GM18861 (cell line): Measurements from ENCODE around the gene COL11A2.

Source experiments
- ATAC-seq: cut with Tn5 transposase; IDR thresholded peaks from one replicate; pipeline ENCODE4 v1.9.1; 2021; ENCODE audit not compliant: unreplicated experiment

Gene COL11A2

GRCh38 chr6:33206864-33207551 is 14.7 kb upstream of the COL11A2 start:
- no peak for ATAC-seq

DNA sequence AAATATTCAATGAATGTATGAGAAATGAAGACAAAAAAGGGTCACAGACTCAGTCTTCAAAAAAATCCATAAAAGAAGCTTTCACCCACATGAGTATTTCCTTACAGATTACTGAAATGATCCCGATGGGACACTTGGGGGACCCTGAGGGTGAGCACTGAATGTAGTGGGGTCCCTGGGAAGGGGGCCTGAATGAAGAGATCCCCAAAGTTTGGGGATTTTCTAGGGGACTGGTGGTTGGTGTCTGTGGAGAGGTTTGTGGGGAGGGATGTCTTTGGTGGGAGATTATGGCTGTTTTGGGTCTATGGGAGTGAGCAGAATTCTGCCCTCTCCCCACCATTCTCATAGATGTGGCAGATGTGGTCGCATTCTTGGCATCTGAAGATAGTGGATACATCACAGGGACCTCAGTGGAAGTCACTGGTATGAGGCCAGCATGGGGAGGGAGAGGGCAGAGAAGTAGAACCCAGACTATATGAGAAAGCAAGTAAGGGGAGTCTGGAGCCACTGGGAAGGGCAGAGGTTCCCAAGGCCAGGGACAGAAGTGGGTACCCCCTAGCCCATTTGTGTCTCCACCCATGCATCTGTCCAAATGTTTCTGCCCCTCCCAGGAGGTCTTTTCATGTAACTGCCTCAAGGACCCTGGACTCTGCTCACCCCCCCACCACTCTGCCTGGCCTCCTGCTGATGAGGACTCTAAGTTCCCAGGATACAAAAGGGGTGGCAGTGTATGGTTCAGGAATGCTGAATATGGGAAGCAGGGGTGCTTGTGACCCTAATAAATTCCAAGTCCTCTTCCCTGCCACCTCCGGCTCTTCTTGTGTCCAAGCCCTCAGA is 14.0 kb upstream of the COL11A2 start:
- ATAC-seq, result no peak

GRCh38 chr6:33205191-33206026 is 13.1 kb upstream of the COL11A2 start:
- no peak for ATAC-seq

DNA sequence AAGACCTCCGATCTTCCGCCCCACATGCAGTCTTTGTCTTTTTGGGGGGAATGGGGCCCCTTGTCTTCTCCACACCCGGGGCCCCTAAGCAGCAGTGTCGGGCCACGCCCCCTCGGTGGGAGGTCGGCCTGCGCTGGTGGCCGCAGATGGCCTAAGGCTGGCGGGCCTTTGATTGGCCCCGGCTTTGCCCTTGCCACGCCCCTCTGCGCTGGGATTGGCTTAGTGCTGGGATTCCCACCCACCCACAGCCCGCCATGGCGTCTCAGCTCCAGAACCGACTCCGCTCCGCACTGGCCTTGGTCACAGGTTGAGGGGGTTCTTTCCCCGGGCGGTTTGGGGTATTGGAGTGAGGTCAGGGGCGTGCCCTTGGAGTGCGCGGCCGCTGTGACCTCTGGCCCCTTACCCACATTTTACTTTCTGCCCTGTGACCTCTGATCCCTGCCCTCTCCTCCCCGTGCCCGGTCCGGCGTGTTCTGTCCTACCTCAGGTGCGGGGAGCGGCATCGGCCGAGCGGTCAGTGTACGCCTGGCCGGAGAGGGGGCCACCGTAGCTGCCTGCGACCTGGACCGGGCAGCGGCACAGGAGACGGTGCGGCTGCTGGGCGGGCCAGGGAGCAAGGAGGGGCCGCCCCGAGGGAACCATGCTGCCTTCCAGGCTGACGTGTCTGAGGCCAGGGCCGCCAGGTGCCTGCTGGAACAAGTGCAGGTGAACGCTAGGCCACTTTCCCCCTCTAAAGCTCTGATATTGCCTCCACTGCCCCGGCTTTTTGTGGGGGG is 12.3 kb upstream of the COL11A2 start, which contains the start of gene HSD17B8:
TSS of gene HSD17B8 (plus strand) at position 241 of the 776 bp plus-strand sequence. CDS start at position 255, 14 bp downstream.
- peak; percentile 40 for ATAC-seq

- ATAC-seq, result no peak
Observed at GRCh38 chr6:33204165-33204414, 11.8 kb upstream of the COL11A2 start.

DNA sequence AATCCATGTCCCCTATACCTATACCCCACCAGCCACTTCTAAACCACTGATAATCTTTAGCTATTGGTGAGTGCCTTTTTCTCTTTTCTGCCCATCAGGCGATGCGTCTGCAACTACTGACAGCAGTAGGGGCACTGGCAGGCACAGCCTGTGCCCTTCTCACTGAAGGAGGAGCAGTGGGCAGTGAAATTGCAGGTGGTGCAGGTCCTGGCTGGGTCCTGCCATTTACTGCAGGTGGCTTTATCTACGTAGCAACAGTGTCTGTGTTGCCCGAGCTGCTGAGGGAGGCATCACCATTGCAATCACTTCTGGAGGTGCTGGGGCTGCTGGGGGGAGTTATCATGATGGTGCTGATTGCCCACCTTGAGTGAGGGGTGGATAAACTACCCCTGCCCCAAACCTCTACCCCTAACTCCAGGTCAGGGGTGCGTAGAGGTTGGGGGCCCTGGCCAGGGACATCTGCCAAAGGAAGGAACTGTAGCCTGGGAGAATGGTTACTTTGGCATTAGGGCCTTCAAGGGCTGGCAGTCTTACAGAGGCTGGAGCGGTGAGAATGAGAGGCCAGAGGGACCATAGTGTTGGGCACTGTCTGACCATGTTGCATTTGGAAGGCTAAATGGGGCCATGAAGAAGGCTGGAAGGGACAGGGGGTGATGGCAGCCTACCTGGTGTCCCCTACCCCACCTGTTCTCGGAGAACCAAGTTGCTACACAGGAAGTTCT is 11.3 kb upstream of the COL11A2 start:
- no peak for ATAC-seq

GRCh38 chr6:33202799-33203198 is 10.5 kb upstream of the COL11A2 start:
- ATAC-seq, result no peak

DNA sequence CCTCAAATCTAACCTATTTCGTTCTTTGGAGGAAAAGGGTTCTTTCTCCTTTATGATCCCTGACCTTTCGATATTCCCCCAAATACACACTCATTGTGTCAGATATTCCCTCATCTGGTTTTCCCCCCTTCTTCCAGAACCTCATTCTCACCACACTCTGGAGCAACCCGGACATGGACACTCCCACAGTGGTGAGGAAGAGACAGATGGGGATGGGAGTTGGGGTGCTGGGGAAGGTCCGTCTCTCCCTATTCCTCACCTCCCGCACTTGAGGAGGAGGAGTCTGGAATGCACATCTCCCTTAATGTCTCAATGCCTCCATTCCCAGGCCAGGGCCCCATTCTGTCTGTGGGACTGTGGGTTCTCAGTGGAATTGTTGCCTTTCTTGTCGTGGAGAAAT is 9.7 kb upstream of the COL11A2 start:
- no peak for ATAC-seq

GRCh38 chr6:33201147-33201545 is 8.9 kb upstream of the COL11A2 start:
- no peak for ATAC-seq

- peak; percentile 43 for ATAC-seq
Observed at GRCh38 chr6:33200219-33201146, 8.2 kb upstream of the COL11A2 start, which contains the start of the genes RXRB and SLC39A7. TSS of gene RXRB (minus strand) at chr6:33200665. CDS start at chr6:33200476, 189 bp downstream. TSS of gene SLC39A7 (plus strand) at chr6:33200867. CDS start at chr6:33201246, 379 bp downstream.

GRCh38 chr6:33199687-33200218 is 7.5 kb upstream of the COL11A2 start:
- no peak for ATAC-seq

- no peak for ATAC-seq
Observed at GRCh38 chr6:33198853-33199436, 6.7 kb upstream of the COL11A2 start.

GRCh38 chr6:33198159-33198852 is 6.0 kb upstream of the COL11A2 start:
- ATAC-seq, result no peak

DNA sequence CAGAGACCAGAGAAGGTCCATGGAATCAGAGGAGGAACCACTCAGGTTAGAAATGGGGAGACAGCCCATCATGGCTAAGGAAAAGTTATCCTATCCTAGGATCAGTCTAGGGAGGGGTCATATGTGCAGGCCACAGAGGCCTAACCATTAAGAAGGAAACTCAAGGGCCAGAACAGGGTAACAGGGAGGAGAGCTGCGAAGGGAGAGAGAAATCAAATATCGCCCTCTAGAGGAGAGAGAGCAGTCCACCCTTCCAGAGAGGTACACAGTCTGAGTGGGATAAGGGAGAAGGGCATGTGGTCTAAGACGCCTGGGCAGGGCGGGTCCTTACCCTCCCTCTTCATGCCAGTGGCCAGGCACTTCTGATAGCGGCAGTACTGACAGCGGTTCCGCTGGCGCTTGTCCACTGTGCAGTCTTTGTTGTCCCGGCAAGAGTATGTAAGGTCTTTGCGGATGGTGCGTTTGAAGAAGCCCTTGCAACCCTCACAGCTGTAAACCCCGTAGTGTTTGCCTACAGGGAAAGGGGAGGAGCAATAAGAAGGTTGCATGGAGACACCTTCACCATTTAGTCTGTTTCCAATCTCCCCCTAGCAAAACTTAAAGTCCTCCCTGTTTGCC is 5.3 kb upstream of the COL11A2 start:
- no peak for ATAC-seq

- no peak for ATAC-seq
Observed at GRCh38 chr6:33195304-33196165, 3.3 kb upstream of the COL11A2 start.

DNA sequence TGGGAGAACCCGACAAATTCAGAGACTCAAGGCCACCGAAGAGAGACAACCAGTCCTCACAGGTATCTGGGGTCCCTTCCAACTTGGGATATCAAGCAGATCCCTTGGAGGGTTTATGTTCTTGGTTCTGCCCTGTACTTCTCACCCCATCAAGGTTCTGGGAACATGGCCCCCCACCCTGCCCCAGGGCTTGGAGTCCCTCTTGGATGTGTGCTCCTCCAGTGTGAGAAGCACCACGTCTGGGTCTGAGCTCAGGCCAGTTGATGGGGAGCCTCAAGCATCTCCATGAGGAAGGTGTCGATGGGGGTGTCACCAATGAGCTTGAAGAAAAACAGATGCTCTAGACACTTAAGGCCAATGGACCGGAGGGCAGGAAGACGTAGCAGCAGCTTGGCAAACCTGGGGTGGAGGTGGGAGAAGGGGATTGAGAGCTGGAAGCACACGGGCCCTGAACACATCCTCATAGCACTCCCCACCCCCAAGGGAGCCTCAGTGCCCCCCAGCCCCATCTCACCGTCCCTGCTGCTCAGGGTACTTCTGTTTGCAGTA is 2.2 kb upstream of the COL11A2 start:
- no peak for ATAC-seq
